Stimulated activated CD4-positive, alpha-beta T cell treated with anti-CD3 and anti-CD28 coated beads, Interleukin-15, amount 100 ng/mL, for 48 hours (primary cell): ENCODE measurements around the gene VTI1B.
"Not testable (repeated sequence)": the region's sequence is repeated elsewhere in the genome, so short reads cannot be mapped to it uniquely, and the experiment has no call there.

ENCODE experiments used
- DNase-seq, 2 donors: peaks; one replicate each; pipeline ENCODE4 v3.0.0-alpha.2; 2020; ENCODE audit warnings: low read depth in 2 of 2

Gene VTI1B, protein sequence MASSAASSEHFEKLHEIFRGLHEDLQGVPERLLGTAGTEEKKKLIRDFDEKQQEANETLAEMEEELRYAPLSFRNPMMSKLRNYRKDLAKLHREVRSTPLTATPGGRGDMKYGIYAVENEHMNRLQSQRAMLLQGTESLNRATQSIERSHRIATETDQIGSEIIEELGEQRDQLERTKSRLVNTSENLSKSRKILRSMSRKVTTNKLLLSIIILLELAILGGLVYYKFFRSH

GRCh38 chr14:67674480-67675218 is at the start of gene VTI1B:
Gene VTI1B, minus strand, starts transcription at chr14:67674632. Its CDS starts 143 bp downstream, at chr14:67674489.
- DNase-seq: peak; percentile 50 to 69

- no peak for DNase-seq
Measured at GRCh38 chr14:67722293-67722692, 47.9 kb upstream of the VTI1B start.

GRCh38 chr14:67721875-67722274 is 47.4 kb upstream of the VTI1B start:
- no peak for DNase-seq

GRCh38 chr14:67719866-67720265 is 45.4 kb upstream of the VTI1B start:
- DNase-seq: no peak

DNA sequence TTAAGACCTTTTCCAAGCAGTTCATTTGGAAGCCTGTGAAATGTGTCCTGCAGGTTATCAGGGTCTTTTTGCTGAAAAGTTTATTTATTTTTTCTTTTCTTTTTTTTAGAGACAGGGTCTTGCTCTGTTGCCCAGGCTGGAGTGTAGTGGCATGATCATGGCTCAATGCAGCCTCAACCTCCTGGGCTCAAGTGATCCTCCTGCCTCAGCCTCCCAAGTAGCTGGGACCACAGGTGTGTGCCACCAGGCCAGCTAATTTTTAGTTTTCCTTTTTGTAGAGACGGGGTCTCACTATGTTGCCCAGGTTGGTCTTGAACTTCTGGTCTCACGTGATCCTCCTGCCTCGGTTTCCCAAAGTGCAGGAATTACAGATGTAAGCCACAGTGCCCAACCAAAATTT is 45.0 kb upstream of the VTI1B start:
- not testable (repeated sequence) for DNase-seq

GRCh38 chr14:67718265-67718664 is 43.8 kb upstream of the VTI1B start:
- DNase-seq: no peak

- no peak for DNase-seq
Measured at GRCh38 chr14:67717048-67717447, 42.6 kb upstream of the VTI1B start.

DNA sequence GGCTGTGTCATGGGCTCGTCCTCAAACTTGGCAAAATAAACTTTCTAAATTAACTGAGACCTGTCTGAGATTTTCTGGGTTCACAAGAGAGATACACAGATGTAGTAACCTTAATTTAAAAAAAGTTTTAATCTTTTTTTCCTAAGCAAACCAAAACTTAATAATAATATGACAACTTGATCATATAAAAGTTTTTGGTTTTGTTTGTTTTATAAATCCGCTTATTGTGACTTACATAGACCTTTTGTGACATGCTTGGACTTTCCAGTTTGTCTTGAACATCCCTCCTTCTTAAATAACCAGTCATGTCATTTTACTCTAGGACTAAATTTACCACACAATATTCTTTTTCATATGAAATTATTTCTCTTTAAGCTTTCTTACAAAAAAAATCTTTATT is 35.8 kb upstream of the VTI1B start:
- no peak for DNase-seq

GRCh38 chr14:67709796-67710195 is 35.4 kb upstream of the VTI1B start:
- DNase-seq: not testable (repeated sequence)

DNA sequence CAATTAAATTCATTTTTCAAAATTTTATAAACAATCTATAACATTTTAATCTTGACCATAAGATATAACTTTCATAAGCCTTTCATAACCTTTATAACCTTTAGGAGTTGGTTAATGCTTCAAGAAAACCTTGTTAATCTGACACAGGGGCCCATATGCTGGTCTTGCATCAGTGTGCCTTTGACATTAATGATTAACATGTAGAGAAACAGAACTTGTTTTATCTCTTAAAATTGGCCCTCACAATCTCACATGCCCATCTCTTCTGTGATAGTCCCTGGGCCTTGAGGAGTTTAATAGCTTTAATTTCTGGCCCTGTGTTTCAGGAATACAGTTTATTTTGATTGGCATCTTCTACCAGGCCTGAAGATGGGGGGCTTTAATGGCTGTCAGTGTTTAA is 34.9 kb upstream of the VTI1B start:
- DNase-seq: not testable (repeated sequence)

DNA sequence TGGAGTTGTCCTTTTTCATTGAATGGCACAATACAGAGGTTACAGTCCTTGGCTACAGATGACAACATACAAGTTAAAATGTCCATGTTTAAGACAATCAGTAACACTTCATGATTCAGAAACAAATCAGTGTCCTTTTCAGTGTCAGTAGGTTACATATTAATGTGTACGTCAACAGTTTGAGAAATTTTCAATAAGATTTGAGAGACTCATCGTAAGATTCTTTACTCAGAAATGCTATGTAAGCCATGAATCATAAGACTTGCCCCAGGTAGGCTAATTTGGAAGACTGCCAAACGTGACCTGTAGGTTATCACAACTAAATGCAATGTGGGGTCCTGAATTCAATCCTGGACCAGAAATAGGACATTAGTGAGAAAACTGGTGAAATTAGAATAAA is 30.8 kb upstream of the VTI1B start:
- DNase-seq: no peak

DNA sequence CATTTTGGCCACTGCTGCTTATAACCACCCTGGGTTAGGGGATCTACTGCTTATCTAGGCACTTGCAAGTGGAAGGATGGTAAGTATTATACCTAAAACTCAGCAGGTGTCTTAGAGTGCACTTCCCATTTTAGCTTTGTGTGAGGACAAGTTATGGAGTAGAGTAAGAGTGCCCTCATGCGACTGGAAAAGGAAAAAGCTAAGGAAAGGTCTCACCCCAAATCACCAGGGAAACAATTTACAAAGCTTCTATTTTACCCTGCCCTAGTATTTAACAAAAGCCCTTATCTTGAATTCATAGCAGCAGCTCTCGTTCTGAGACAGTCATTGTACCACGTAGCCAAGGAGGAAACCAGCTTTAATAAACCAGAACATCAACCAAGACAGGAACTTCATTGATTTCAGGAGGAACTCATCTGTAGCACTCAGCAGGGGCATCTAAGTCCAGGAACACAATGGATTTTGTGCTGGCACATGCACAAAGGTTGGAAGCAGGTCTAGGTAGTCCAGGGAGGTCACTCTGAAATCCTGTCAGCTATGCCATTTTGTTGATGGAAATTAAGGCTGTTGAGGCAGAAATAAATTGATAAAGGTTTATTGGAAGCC is 30.2 kb upstream of the VTI1B start:
- peak in 1 of 2 donors; percentile 7 for DNase-seq

DNA sequence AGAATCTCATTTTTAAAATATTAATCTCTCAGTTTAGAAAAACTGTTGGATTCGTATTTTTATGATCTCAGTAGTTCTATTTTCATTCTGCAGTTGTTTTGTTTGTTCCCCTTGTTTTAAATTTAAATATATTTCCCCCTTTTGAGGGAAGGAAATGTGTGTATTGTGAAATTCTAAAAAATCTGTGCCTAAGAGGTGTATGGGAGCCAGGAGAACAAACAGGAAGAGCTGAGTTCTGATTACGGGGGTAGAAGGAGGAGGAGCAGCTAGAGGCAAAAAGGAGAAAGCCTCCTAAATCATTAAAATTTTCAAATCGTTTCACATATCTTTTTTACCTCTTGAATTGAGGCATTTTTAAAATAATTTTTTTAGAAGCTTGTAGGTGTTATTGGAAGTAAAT is 29.6 kb upstream of the VTI1B start:
- DNase-seq: no peak

GRCh38 chr14:67701492-67701891 is 27.1 kb upstream of the VTI1B start, which contains the start of gene RDH12:
Gene RDH12, plus strand, starts transcription at chr14:67701886. Its CDS starts 20,757 bp downstream, at chr14:67722643.
- not testable (repeated sequence) for DNase-seq

- no peak for DNase-seq
Measured at GRCh38 chr14:67698179-67698578, 23.7 kb upstream of the VTI1B start.

GRCh38 chr14:67697006-67697405 is 22.6 kb upstream of the VTI1B start:
- DNase-seq: no peak

GRCh38 chr14:67695394-67695949 is 21.0 kb upstream of the VTI1B start, which contains the start of gene RDH11:
Gene RDH11, minus strand, starts transcription at chr14:67695764. Its CDS starts 61 bp downstream, at chr14:67695703.
- peak; percentile 78 to 79 for DNase-seq

GRCh38 chr14:67694791-67695393 is 20.5 kb upstream of the VTI1B start:
- peak; percentile 62 to 74 for DNase-seq

DNA sequence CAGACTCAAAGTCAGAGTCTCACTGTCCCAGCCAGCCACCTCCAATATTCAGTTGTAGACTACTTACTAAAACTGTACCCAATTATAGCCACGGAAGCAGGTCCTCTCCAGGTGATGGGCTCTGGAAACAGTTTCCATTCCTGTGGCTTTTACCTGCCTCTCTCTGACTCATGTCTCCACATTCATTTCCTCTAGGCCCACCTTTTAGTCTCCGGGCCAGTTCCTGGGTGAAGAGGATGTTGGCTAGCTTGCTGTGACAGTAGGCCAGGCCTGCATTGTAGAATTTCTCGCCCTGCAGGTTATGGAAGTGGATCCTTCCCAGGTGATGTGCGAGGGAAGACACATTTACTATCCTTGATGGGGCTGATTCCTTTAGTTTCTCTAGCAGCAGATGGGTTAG is 15.6 kb upstream of the VTI1B start:
- DNase-seq: no peak

- DNase-seq: no peak
Measured at GRCh38 chr14:67683842-67684241, 9.4 kb upstream of the VTI1B start.

- DNase-seq: no peak
Measured at GRCh38 chr14:67680941-67681340, 6.5 kb upstream of the VTI1B start.

GRCh38 chr14:67680121-67680602 is 5.7 kb upstream of the VTI1B start:
- DNase-seq: no peak
